GM12864 (cell line): ENCODE results near the gene GPC5.

Experiments
- DNase-seq: peaks from one replicate; pipeline ENCODE4 v3.0.0-alpha.2; 2011; ENCODE audit warnings: low read depth
- H3K4me3 ChIP-seq: 2 replicates; pipeline ENCODE4 v1.5.1; 2011; ENCODE audit warnings: mild to moderate bottlenecking, low read depth, low read length, control low read depth
- TF ChIP-seq, protein P1 (sequence below): IDR thresholded peaks from 2 replicates; pipeline ENCODE4 v1.5.1; 2011; ENCODE audit warnings: low read depth, mild to moderate bottlenecking, moderate library complexity, low read length, control low read depth, inconsistent platforms; ENCODE audit errors: missing control alignments

The GPC5 gene

DNA sequence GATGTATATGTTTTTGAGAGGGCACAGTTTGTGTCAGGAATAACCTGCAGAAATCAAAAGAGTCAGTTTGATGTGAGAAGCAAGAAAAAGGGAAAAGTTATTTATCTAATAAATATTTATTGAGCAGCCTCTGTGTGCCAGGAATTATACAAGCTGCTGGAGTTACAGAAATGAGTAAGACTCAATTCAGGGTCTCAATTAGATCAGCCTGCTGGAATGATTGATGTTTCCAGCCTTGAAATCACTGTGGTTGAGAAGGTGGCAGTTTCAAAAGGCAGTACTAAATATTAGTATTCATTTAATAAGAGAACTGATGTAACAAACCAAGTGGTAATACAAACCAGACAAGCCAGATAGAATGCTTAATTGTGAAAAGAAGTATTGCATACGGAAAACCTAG, 1045.8 kb downstream of the GPC5 start:
- no peak for DNase-seq
- TF ChIP-seq, protein P1, sequence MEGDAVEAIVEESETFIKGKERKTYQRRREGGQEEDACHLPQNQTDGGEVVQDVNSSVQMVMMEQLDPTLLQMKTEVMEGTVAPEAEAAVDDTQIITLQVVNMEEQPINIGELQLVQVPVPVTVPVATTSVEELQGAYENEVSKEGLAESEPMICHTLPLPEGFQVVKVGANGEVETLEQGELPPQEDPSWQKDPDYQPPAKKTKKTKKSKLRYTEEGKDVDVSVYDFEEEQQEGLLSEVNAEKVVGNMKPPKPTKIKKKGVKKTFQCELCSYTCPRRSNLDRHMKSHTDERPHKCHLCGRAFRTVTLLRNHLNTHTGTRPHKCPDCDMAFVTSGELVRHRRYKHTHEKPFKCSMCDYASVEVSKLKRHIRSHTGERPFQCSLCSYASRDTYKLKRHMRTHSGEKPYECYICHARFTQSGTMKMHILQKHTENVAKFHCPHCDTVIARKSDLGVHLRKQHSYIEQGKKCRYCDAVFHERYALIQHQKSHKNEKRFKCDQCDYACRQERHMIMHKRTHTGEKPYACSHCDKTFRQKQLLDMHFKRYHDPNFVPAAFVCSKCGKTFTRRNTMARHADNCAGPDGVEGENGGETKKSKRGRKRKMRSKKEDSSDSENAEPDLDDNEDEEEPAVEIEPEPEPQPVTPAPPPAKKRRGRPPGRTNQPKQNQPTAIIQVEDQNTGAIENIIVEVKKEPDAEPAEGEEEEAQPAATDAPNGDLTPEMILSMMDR, result no peak
- no peak overlapping the region for H3K4me3 ChIP-seq

DNA sequence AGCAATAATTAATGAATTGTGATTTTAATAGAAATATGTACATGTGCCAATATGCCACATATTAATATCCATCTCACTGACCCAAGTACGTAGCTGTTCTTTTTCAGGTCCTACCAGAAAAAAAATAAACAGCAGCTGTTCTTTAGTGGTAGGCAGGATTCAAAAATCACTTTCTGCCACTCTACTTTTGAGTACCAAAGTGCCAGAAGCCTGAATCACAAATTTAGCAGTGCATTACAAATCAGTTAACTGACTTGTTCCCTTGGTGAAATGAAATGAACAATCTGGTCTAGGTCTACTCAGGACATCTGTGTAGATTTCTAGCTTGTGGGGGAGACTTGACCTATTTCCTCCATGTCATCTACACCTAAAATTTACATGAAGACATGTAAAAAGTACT, 1052.6 kb downstream of the GPC5 start:
- no peak for DNase-seq
- no peak overlapping the region for H3K4me3 ChIP-seq
- TF ChIP-seq, protein P1, result no peak

DNA sequence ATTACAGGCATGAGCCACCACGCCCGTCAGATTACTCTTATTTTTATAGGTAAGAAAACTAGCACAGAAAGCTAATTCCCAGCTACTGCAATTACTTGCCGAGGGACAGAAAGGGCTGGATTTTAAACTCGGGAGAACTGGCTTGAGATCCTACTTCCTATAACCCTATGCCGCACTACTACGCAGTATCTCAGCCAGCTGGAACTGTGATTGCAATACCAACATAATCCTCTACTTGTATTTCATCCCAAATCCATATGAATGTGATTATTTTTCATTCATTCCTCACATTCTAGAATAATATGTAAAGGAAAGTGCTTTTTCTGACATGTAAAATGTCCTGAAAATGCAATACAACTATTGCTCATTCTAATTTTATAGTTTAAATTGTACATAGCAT, 1054.4 kb downstream of the GPC5 start:
- no peak overlapping the region for H3K4me3 ChIP-seq
- TF ChIP-seq, protein P1, result no peak
- DNase-seq, result no peak

DNA sequence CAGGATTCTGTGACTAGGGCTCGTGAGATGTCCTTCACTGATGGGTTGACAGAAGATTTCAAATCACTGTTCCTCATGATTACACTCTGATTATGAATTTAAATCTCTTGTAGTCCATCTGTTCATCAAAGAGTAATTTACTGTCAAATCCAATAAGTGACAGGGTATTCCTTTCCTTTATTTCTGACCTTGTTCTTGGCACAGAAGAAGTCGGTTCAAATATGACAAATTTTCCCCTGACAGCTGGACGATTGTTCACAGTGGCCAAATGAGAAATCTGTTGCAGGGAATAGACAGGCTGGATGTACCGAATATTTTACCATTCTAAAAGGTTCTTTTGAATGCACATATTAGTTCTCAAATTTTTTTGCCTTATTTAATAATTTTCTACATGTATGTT, 1060.9 kb downstream of the GPC5 start:
- TF ChIP-seq, protein P1, result no peak
- no peak for DNase-seq

DNA sequence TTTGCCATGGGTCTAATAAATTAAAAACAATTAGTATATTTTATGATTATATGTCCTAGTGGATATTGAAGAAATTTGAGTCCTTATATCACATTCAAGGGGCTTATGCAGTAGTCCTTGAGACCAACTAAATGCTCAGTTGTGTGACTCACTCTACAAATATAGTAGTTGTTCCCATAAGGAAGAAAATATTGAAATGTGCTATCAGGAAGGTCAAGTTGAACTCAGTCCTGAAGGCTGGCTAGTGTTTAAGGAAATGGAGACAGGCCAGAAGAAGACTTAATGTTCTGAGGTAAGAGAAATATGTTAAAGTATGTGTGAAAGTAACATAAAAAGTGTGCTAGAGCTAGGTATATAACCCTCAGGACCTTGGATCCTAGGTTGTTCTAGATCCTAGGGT, 1062.1 kb downstream of the GPC5 start:
- DNase-seq, result no peak
- TF ChIP-seq, protein P1, result no peak
- H3K4me3 ChIP-seq, result no peak overlapping the region

More for the DNA sequence above, 1060.9 kb downstream of the GPC5 start:
- H3K4me3 ChIP-seq, result no peak overlapping the region

DNA sequence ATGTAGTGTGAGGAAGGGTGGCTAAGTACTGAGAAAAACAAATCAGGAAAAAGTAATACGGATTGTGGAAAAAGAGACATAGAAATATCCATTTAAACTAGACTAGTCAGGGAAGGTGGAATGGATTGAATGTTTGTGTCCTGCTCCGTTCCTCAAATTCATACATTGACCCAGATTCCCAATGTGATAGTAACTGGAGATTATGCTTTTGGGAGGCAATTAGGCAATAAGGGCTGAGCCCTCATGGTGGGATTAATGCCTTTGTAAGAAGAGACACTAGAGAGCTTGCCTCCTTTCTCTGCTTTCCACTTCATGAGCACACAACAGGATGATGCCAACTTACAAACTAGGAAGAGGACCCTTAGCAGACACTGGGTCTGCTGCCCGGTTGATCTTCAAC, 1063.0 kb downstream of the GPC5 start:
- TF ChIP-seq, protein P1, result no peak
- no peak for DNase-seq
- no peak overlapping the region for H3K4me3 ChIP-seq

DNA sequence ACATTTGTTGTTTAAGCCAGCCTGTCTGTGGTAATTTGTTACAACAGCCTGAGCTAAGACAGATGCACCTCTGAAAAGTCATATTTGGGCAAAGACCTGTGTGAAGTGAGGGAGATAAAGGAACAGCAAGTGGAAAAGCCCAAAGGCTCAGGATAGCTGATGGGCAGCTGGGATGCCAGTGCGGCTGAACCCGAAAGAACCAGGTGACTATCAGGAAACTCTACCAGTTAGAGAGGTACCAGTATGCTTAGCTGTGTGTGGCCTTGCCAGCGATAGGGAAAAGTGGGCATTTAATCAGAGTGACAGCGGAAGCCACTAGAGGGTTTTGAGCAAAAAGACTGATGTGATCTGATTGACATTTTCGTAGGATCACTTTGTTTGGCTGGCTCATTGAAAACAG, 1063.4 kb downstream of the GPC5 start:
- TF ChIP-seq, protein P1, result no peak
- H3K4me3 ChIP-seq, result no peak overlapping the region
- no peak for DNase-seq
